Chondrocyte (in vitro differentiated cells): ENCODE results near the gene AFF3. TPM values are rescaled to one million over a fixed set of nuclear protein-coding genes. Genes with fewer than 3 reads are reported as not detected.
A peak's percentile ranks its signal among the peaks of the same experiment; 100 is the strongest.

Experiments used
- DNase-seq: peaks from one replicate; pipeline ENCODE4 v3.0.0; 2021; ENCODE audit warnings: mixed read lengths, low spot score
- H3K27ac Mint-ChIP-seq: one replicate; pipeline ENCODE4 v1.8.0; 2021; ENCODE audit warnings: mild to moderate bottlenecking, moderate library complexity, mixed read lengths; ENCODE audit not compliant: unreplicated experiment
- H3K27me3 Mint-ChIP-seq: 2 replicates; pipeline ENCODE4 v1.8.0; 2021; ENCODE audit warnings: low read depth, mixed read lengths
- H3K36me3 Mint-ChIP-seq: 2 replicates; pipeline ENCODE4 v1.8.0; 2021; ENCODE audit warnings: low read depth, mixed read lengths
- H3K4me1 Mint-ChIP-seq: 2 replicates; pipeline ENCODE4 v1.8.0; 2021; ENCODE audit warnings: low read depth, mild to moderate bottlenecking, mixed read lengths
- H3K4me3 Mint-ChIP-seq: one replicate; pipeline ENCODE4 v1.8.0; 2021; ENCODE audit warnings: mild to moderate bottlenecking, moderate library complexity, mixed read lengths; ENCODE audit not compliant: unreplicated experiment
- H3K9me3 Mint-ChIP-seq: 2 replicates; pipeline ENCODE4 v1.8.0; 2021; ENCODE audit warnings: low read depth, mixed read lengths
- total RNA-seq: library from RNA; stranded (reverse); gene quantifications from 3 replicates; pipeline ENCODE4 v1.2.1, GENCODE V29; 2021
- TF ChIP-seq, protein P1 (sequence below): fragments of 200-600 bp; sonication (generic); IDR thresholded peaks from 2 replicates; pipeline ENCODE4 v1.5.0; 2021; ENCODE audit warnings: antibody characterized with exemption, mild to moderate bottlenecking, moderate library complexity

AFF3 gene
- total RNA-seq, 1 donor from 2014 or later, result 127 TPM

DNA sequence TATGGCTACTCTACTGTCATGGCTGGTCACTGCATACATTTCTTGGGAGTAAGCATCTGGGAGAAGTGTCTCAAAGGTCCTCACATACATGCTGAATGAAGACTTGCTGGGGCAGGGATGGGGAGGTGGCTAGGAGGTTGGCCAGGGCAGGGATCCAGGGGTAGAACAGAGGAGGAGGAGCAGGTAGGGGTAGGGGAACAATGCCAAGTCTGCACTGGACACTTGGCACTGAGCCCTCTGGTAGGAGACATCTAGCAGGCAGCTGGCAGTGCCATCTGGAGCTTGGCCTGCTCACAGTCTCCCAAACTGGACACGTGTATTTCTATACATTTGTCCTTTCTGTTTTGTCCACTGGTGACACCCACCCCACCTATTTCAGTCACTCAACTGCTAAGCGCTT lies 589.9 kb downstream of the AFF3 start:
- Mint-ChIP-seq H3K27ac (no peak overlapping the region), H3K4me1 (peaks cover 2% of the 10 kb centered on the region), H3K27me3 (no peaks in the 10 kb centered on the region), H3K36me3 (peaks cover 52% of the 10 kb centered on the region), H3K4me3 (no peak overlapping the region), H3K9me3 (no peaks in the 10 kb centered on the region)
- no peak for DNase-seq
- TF ChIP-seq, protein P1, sequence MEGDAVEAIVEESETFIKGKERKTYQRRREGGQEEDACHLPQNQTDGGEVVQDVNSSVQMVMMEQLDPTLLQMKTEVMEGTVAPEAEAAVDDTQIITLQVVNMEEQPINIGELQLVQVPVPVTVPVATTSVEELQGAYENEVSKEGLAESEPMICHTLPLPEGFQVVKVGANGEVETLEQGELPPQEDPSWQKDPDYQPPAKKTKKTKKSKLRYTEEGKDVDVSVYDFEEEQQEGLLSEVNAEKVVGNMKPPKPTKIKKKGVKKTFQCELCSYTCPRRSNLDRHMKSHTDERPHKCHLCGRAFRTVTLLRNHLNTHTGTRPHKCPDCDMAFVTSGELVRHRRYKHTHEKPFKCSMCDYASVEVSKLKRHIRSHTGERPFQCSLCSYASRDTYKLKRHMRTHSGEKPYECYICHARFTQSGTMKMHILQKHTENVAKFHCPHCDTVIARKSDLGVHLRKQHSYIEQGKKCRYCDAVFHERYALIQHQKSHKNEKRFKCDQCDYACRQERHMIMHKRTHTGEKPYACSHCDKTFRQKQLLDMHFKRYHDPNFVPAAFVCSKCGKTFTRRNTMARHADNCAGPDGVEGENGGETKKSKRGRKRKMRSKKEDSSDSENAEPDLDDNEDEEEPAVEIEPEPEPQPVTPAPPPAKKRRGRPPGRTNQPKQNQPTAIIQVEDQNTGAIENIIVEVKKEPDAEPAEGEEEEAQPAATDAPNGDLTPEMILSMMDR, result no peak

DNA sequence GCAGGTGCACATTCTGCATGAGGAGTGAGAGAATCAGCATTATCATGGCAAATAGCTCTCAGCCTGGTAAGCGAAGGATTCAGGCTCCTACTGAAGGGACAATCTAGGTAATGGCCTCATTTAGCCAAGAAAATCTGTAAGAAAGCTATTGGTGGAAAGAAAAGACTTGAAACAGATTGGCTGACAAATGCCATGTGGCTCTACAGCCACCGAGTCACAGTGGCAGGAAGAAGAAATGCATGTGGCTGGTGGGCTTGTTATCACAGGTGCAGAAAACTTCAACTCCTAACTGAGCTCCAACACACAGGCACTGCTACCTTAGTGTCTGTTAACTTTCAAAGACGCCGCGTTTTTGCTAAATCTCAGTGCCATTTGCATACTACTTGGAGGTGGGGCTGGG lies 592.0 kb downstream of the AFF3 start:
- Mint-ChIP-seq H3K9me3 (no peaks in the 10 kb centered on the region), H3K36me3 (peaks cover 46% of the 10 kb centered on the region), H3K27ac (no peak overlapping the region), H3K4me1 (peaks cover 15% of the 10 kb centered on the region), H3K4me3 (no peak overlapping the region), H3K27me3 (no peaks in the 10 kb centered on the region)
- TF ChIP-seq, protein P1, result no peak
- DNase-seq, result no peak

DNA sequence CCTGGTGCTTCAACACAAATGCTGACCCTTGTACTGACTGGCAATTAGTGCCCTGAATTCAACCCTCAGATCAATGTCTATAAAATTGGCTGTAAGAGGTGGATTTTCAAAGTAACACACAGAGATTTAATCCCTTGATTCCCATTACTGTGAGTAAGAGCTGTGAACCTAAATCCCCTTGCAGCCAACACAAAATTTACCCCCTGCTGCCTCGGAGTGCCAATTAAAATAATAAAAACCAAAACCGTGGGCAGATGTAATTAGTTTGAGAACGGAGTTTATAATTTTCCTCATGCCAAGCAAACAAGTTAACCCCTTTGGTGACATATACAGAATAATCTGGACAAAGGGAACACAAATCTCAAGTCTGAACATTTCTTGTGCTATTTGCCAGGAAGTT lies 596.8 kb downstream of the AFF3 start:
- H3K27ac Mint-ChIP-seq, result peak overlapping the region; percentile 70
- DNase-seq, result no peak
- TF ChIP-seq, protein P1, result no peak
- H3K4me1 Mint-ChIP-seq, result peaks cover 41% of the 10 kb centered on the region
- no peaks in the 10 kb centered on the region for H3K27me3 Mint-ChIP-seq
- H3K4me3 Mint-ChIP-seq, result no peak overlapping the region
- peaks cover 3% of the 10 kb centered on the region for H3K9me3 Mint-ChIP-seq
- peaks cover 23% of the 10 kb centered on the region for H3K36me3 Mint-ChIP-seq

DNA sequence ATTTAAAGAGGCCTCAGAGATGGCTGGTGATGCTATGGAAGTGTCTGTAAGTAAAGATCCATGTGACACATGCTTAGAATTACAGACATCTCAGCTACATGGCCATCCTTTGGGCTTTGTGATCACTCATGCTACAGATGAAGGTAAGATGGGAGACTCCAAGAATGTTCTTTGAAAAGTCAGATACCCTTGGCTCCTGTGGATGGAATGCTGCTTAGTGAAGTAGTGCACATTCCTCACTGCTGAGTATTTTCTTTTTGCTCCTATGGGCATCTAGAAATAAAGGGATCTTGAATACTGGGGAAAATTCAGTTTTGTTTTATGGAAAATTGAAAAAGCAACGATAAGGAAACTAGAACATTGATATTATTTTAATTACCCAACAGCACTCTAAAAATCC lies 597.3 kb downstream of the AFF3 start:
- H3K27ac Mint-ChIP-seq, result peak overlapping the region; percentile 70
- DNase-seq, result no peak
- H3K9me3 Mint-ChIP-seq, result peaks cover 3% of the 10 kb centered on the region
- H3K4me1 Mint-ChIP-seq, result peaks cover 41% of the 10 kb centered on the region
- H3K36me3 Mint-ChIP-seq, result peaks cover 19% of the 10 kb centered on the region
- no peaks in the 10 kb centered on the region for H3K27me3 Mint-ChIP-seq
- no peak overlapping the region for H3K4me3 Mint-ChIP-seq
- TF ChIP-seq, protein P1, result no peak

DNA sequence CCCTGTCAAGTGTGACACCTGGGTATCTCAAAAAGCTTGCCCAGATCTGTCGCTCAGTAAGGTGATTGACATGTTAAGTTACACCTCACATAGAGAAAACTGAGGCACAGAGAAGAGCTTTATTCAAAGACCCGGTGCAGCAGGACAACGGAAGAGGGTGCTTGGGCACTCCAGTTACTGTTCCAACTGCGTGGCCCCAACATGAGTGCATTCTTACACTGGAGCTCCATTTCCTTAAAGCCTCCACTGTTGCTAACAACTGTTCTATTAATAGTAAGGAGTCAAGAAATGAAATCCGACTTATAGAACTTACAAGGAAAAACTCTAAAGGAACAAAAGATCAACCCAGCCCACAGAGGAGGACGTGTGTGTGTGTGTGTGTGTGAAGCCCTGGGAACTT lies 597.8 kb downstream of the AFF3 start:
- DNase-seq, result no peak
- H3K27ac Mint-ChIP-seq, result peak overlapping the region; percentile 70
- H3K27me3 Mint-ChIP-seq, result no peaks in the 10 kb centered on the region
- peaks cover 14% of the 10 kb centered on the region for H3K36me3 Mint-ChIP-seq
- TF ChIP-seq, protein P1, result no peak
- H3K9me3 Mint-ChIP-seq, result peaks cover 3% of the 10 kb centered on the region
- H3K4me3 Mint-ChIP-seq, result no peak overlapping the region
- peaks cover 41% of the 10 kb centered on the region for H3K4me1 Mint-ChIP-seq
